HG02763 (cell line): ENCODE results near the gene UBE2D3.

ENCODE experiments used
- ATAC-seq: cut with Tn5 transposase; IDR thresholded peaks from one replicate; pipeline ENCODE4 v1.9.1; 2021; ENCODE audit warnings: mild to moderate bottlenecking, moderate library complexity; ENCODE audit not compliant: unreplicated experiment

The UBE2D3 gene

DNA sequence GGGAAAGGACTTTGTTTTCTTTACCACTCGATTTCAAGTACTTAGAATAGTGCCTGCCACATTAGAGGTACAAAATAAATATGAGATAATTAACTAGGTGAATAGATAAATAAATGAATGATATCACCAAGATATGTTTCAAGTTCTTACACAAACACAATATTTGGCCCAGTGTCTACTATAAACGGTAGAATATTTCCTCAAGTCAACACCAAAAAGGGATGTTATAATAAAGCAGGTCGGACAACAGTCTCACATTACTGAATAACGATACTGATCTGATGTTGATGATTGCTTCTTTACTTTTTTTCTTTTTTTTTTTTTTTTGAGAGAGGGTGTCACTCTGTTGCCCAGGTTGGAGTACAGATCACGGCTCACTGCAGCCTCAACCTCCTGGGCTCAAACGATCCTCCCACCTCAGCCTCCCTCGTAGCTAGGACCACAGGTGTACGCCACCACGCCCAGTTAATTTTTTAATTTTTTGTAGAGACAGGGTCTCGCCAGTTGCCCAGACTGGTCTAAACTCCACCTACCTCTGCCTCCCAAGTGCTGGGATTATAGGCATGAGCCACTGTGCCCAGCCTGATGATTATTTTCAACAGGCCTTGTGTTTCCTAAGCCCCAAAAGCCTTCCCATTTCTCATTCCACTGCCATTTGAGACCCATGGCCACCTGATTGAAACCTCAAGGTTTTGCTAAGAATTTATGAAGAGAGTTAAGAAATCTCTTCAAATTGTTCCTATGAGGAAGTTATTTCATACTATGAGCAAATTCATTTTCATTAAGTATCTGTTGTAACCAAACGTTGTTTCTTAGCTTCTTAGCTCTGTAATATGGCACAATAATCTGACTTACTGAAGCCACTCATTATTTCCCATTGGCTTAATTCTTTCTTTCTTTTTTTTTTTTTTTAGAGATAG lies 68.8 kb downstream of the UBE2D3 start:
- ATAC-seq = no peak

DNA sequence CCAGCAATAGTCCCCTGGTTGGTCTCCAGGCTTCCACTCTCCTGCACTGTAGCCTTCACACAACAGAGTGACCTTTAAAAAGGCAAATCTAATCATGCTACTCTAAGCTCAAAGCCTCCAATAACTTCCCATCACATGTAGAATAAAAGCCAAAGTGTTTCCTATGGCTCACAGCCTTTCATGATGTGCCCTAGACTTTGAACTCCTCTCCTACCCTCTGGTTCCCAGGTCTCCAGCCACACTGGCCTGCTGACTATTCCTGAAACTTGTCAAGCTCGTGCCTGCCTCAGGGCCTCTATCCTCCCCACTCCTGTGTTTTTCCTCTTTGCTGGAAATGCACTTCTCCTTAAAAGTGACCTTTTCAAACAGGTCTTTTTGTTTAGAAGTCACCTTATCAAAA lies 69.7 kb downstream of the UBE2D3 start:
- ATAC-seq = no peak

DNA sequence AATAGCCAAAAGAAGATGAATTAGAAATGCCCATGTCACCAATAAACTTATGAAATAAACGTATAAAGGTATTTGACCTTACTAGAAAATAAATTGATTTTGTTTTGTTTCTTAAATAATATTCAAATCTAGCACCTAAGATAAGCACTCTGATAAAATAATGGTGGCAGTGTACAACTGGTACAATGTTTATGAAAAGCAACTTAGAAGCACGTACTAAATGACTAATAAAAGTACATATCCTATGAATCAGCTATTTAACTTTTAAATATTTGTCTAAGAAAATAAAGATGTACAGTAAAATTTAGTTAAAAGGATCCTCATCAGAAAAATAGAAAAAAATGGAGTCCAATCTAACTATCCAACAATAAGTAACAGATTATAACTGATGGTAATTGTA lies 73.3 kb downstream of the UBE2D3 start:
- no peak for ATAC-seq

DNA sequence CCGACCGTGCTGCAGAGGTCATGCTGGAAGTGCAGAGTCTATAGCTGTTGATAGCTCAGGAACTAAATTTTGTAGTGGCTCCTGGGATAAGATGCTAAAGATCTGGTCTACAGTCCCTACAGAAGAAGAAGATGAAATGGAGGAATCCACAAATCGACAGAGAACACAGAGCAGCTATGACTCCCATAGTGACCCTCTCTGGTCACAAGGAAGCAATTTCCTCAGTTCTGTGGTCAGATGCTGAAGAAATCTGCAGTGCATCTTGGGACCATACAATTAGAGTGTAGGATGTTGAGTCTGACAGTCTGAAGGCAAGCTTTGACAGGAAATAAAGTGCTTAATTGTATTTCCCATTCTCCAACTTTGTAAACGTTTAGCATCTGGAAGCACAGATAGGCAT lies 75.4 kb downstream of the UBE2D3 start:
- no peak for ATAC-seq
